GM19438 (cell line): ENCODE measurements around the gene SSTR1.

Experiments used
- ATAC-seq: cut with Tn5 transposase; IDR thresholded peaks from one replicate; pipeline ENCODE4 v1.9.1; 2021; ENCODE audit warnings: low read depth; ENCODE audit not compliant: unreplicated experiment

SSTR1 gene

DNA sequence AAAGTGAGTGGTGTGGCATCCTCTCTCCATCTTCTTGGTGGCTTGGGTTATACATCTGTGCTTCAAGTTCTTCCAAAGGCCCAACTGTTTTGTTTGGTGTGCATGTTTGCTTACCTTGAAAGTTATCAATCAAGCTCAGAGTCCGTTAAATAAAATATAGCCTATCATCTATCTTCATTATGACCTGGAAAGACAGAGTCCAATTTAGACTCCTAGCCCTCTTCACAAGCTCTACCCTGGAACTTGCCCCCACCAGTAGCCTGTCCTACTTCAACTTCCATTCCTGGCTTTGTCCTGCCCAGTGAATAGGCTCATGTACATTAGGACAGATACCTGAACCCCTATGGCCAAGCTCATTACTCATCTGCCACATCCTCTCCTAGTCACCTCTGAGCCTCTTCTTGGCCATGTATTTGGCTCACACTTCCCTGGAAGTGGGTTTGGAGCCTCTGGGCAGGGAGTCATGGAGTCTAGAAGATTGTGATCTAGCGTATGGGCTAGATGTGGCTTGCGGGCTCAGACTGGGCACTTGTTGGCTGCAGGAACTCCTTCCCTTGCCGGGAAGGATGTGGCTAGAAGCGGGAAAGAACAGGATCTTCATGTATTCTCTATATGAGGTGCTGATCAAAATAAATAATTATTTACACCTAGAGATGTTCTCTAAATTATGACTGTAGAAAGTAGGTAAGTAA is 6.4 kb upstream of the SSTR1 start:
- ATAC-seq: no peak

DNA sequence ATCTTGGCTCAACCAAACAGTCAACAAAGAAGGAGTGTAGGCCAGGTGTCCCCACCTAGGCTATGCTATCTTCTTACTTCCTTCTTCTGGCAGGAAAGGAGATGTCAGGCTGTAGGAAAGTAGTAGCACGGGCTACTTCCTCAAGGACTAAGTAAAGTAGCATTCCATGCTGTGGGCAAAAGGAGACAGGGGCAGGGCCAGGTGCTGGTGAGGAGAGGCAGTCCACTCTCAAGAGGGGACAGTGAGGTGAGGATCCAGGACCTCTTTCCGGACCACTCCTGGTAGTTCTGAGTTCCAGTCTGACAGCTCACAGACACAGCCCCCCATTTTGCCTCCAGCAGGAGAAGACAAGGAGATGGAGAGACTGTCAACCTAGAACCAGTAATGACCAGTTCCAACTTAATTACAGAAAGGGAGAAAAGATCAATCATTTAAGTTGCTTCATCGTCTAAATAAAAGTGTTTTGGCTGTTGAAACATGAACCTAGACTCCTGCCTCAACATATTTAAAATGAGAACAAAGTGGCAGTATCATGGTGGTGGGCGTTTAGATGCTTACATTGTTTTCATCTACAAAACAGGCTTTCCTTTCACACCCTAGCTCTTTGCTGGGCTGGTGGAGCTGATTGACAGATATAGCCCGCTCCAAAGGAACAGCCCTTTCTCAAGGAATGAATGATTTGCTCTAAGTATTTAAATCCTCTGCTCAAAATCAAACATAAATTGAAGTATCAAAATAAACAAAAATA is 5.1 kb upstream of the SSTR1 start:
- no peak for ATAC-seq

DNA sequence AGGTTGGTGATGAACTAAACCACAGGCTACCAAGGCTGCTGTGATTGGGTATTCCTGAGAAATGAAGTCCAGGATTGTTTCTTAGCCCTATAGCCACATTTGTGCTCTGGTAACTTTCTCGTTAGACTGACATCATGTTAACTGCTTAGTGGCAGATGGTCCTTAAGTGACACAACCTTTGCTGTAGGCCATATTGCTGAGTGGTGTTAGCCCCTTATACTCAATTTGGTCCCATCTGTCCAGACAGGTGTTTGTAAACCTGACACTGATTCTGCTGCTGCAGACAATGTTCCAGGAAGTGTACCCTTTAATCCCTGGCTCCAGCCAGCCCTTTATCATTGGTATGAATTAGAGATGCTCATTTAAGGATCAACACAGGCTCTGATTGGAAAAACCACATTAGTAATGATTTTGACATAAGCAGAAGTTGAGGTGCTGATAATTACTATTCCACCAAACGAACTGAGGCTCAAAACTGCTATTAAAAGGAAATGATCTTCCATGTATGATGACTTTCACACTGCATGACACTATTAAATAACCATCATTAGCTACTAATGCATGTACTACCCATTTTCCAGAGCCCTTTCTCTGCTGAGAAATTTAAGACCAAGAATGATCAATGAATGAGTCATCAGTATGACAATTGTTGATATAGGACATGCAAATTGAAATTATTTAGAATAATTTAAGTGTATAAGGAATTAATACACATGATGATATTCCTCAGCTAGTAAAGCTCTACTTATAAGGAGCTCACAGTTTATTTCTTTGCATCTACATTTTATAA is 3.6 kb upstream of the SSTR1 start:
- ATAC-seq: no peak

DNA sequence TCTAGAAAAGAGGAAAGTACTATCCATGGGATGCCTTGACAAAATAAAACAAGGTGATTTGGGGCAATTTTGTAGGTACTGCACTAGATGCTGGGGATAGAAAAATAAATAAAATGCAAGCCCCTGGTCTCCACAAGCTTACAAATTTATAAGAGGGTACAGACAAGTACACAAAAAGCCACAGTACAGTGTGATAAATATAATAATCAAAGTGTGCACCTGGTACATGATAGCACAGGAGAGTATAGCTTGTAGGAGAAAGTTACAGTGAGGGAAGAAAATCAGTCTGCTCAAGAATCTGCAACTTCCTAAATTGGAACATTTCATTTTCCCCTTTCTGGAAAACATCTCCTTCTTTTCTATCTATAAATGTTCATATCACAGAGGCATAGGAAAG is 3.0 kb upstream of the SSTR1 start:
- no peak for ATAC-seq

DNA sequence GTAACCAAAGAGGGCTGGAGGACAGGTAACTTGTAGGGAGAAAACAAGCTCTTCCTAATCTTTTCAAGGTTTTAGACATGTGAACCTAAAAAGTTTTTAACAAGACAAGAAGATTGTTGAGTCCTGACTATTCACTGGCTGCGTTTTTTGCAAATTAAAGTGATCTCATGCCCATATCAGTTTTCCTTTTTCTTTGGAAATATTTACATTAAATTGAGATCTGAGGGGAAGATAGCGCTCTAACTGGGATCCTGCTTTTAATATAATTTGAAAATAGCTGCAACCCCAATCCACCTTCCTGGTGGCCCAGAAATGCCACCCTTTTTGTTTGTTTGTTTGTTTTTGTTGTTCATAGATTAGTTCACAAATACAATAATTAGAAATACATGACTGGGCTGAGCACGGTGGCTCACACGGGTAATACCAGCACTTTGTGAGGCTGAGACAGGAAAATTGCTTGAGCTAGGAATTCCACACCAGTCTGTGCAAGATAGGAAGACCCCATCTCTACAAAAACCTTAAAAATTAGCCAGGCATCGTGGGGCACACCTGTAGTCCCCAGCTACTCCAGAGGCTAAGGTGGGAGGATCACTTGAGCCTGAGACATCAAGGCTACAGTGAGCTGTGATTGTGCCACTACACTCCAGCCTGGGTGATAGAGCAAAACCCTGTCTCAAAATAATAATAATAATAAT is 2.4 kb upstream of the SSTR1 start:
- no peak for ATAC-seq

DNA sequence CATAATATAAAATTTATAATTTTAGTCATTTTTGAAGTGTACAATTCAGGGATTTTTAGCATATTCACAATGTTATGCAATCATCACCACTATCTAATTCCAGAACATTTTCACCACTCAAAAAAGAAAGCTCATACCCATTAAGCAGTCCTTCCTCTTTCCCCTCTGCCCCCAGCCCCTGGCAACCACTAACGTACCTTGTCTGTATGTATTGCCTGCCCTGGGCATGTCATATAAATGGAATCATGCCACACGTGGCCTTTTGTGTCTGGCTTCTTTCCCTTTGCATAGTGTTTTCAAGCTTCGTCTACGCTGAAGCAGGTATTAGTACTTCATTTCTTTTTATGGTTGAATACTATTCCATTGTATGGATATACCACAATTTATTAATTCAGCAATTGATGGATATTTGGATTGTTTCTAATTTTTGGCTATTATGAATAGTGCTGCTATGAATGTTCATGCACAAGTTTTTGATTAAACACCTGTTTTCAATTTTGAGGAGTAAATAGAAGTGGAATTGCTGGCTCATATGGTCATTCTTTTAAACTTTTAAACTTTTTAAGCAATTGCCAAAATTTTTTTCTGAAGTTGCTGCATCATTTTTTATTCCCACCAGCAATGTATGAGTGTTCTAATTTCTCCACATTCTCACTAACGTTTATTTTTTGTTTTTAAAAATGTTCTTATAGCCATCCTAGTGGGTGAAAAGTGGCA is 1.6 kb upstream of the SSTR1 start:
- ATAC-seq: no peak

DNA sequence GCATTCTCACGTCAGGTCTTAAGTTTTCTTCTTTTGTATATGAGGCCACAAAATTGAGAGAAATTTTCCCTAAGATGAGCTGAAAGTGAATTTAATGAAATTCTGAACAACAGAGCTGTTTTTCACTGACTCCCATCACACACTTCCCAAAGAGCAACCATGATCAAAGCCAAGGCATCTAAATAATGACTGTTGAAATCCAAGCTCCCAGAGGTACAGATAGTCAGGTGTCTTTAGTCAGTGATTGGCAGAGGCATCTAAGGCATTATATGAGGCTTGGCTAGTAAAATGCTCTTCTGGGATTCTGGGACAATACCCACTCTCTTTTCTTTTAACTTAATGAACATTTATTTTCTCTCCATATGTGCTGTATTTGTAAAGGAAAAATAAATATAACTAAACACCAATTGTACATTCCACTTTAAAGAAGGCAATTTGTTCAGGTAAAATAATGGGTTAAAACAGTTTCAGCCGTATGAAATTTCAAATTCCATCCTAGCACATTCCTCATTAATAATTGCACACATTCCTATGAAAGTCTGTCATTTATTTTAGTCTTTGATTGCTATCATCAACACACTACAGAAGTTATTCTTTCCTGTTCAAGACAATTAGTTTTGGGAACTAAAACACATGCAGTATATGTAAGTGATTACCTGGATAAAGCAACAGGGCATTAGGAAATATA is 871 bp upstream of the SSTR1 start:
- ATAC-seq: no peak

DNA sequence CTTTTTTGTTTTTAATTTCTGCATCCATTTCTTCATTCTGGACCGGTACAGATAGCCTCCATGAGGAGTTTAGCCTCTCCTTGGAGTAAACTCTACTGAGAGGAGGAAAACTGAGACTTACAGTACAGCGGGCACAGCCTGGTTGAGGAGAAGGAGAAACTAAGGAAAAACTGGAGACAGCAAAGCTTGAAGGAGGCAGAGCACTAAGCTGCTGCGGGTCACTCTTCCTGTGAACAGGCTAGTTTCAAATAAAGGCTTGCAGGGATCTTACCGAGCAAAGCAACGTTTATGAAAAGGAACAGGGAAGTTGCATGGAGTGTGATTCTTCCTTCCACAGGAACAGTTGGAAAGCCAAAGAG is 348 bp upstream of the SSTR1 start:
- no peak for ATAC-seq

DNA sequence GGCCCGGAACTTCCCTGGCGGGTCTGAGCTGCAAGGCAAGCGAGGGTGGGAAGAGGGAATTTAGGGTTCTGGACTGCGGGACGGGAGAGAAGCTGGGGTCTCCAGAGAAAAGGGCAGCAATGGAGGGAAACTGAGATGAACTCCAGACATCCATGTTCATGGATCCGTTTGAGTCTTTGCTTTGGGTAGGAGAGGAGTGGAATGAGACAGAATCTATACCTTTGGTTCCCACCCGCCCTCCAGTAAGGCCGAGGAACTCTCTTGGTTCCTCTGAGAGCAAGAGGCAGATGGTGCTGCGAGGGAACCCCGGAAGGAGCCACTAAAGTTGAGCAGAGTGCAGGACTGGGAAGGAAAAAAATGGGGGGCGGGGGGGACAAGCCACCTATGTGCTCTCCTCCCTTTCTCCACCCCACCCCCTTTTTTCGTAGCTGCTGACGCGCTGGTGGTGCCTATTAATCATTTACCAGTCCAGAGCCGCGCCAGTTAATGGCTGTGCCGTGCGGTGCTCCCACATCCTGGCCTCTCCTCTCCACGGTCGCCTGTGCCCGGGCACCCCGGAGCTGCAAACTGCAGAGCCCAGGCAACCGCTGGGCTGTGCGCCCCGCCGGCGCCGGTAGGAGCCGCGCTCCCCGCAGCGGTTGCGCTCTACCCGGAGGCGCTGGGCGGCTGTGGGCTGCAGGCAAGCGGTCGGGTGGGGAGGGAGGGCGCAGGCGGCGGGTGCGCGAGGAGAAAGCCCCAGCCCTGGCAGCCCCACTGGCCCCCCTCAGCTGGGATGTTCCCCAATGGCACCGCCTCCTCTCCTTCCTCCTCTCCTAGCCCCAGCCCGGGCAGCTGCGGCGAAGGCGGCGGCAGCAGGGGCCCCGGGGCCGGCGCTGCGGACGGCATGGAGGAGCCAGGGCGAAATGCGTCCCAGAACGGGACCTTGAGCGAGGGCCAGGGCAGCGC is 1.2 kb downstream of the SSTR1 start:
- ATAC-seq: peak; percentile 71

DNA sequence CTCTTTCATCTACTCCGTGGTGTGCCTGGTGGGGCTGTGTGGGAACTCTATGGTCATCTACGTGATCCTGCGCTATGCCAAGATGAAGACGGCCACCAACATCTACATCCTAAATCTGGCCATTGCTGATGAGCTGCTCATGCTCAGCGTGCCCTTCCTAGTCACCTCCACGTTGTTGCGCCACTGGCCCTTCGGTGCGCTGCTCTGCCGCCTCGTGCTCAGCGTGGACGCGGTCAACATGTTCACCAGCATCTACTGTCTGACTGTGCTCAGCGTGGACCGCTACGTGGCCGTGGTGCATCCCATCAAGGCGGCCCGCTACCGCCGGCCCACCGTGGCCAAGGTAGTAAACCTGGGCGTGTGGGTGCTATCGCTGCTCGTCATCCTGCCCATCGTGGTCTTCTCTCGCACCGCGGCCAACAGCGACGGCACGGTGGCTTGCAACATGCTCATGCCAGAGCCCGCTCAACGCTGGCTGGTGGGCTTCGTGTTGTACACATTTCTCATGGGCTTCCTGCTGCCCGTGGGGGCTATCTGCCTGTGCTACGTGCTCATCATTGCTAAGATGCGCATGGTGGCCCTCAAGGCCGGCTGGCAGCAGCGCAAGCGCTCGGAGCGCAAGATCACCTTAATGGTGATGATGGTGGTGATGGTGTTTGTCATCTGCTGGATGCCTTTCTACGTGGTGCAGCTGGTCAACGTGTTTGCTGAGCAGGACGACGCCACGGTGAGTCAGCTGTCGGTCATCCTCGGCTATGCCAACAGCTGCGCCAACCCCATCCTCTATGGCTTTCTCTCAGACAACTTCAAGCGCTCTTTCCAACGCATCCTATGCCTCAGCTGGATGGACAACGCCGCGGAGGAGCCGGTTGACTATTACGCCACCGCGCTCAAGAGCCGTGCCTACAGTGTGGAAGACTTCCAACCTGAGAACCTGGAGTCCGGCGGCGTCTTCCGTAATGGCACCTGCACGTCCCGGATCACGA is 2.2 kb downstream of the SSTR1 start:
- ATAC-seq: no peak

DNA sequence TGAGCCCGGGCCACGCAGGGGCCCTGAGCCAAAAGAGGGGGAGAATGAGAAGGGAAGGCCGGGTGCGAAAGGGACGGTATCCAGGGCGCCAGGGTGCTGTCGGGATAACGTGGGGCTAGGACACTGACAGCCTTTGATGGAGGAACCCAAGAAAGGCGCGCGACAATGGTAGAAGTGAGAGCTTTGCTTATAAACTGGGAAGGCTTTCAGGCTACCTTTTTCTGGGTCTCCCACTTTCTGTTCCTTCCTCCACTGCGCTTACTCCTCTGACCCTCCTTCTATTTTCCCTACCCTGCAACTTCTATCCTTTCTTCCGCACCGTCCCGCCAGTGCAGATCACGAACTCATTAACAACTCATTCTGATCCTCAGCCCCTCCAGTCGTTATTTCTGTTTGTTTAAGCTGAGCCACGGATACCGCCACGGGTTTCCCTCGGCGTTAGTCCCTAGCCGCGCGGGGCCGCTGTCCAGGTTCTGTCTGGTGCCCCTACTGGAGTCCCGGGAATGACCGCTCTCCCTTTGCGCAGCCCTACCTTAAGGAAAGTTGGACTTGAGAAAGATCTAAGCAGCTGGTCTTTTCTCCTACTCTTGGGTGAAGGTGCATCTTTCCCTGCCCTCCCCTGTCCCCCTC is 3.0 kb downstream of the SSTR1 start:
- no peak for ATAC-seq

DNA sequence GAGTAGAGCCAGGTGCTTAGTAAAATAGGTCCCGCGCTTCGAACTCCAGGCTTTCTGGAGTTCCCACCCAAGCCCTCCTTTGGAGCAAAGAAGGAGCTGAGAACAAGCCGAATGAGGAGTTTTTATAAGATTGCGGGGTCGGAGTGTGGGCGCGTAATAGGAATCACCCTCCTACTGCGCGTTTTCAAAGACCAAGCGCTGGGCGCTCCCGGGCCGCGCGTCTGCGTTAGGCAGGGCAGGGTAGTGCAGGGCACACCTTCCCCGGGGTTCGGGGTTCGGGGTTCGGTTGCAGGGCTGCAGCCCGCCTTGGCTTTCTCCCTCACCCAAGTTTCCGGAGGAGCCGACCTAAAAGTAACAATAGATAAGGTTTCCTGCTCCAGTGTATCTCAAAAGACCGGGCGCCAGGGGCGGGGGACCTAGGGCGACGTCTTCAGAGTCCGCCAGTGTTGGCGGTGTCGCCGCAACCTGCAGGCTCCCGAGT is 3.6 kb downstream of the SSTR1 start:
- no peak for ATAC-seq

DNA sequence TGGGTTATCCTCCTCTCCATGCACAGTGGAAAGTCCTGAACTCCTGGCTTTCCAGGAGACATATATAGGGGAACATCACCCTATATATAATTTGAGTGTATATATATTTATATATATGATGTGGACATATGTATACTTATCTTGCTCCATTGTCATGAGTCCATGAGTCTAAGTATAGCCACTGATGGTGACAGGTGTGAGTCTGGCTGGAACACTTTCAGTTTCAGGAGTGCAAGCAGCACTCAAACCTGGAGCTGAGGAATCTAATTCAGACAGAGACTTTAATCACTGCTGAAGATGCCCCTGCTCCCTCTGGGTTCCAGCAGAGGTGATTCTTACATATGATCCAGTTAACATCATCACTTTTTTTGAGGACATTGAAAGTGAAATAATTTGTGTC is 4.4 kb downstream of the SSTR1 start:
- ATAC-seq: no peak

DNA sequence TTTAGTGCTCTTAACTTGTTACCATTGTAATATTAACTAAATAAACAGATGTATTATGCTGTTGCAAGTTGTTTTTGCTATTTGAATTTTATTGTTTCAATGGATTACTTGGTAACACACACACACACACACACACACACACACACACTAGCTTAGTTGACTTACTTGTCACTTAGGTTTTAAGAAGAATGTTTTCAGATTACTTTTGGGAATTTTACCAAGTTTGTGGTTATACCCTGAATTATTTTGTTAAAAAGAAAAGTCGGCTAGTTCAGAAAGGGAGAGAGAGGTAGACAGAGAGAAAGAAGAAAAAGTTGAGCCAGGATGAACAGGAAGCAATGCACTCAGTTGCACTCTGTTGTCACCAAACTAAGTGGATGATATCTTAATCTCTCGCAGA is 5.3 kb downstream of the SSTR1 start:
- ATAC-seq: no peak

DNA sequence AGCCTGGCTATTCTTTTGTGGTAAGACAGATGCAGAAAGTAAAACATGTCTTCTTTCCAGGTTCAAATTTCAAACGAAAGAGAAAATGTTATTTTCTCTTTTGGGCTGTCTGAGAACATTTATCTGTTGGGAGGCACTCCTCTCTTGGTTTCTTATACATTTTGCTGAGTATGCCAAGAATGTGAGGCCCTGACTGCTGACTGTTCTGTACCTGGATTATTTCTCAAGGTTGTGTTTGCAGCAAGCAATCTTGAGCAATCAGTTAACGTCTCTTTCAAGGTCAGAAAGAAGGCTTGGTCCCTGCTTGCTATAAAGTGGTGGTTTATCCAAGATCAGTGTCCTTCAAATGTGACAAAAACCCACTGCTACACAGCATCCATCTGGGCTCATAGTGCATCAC is 9.8 kb downstream of the SSTR1 start:
- ATAC-seq: no peak

DNA sequence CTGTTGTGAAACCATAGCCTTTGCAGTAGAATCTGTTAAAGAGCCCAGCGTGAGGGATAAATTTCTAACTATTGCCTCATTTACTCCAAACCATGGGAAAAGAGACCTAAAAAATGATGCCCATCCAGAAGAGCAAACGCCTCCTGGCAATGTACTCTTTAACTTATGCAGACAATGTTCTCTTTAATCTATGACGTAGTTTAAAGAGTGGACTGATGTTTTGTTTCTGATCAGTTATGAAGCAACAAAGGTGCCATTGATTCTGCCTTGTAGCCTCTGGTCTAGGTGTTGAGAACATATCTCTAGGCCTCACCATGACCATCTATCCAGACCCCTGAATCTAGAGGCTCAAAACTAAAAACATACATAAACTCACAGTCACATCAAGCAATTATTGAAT is 13.4 kb downstream of the SSTR1 start:
- ATAC-seq: no peak

DNA sequence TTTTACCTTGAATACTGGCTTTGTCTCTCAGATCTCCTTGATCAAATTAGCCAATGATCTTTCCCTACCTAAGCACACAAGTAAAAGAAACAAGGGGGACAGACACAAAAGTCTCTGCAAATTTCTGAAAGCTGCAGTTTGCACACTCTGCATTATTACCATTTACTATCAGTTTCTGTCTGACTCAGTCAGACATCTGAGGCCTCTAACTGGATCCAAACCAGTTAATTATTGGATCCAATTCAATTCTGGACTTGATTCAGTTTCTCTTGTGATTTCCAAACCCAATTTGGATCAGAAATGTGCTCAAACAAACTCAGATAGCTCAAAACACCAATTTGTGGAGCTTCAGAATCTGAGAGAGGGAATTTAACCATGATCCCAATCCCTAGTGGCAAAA is 16.6 kb downstream of the SSTR1 start:
- ATAC-seq: no peak
